Right lobe of liver (tissue), 6 donors: ENCODE data around the gene PHYKPL. TPM values are rescaled to one million over a fixed set of nuclear protein-coding genes. Genes with fewer than 3 reads are reported as not detected.

ENCODE experiments used
- ATAC-seq, 4 donors: fragments of 200-7000 bp; cut with Tn5 transposase; one replicate each; pipeline ENCODE4 v1.9.1; 2020; ENCODE audit warnings: mild to moderate bottlenecking in 4 of 4, moderate library complexity in 4 of 4
- DNase-seq, 3 donors: peaks; one replicate each; pipeline ENCODE4 v3.0.0-alpha.2; 2020
- H3K27ac ChIP-seq, 3 donors: fragments of 200-600 bp; one replicate each; pipeline ENCODE4 v1.8.0; 2022
- H3K27me3 ChIP-seq, 2 donors: fragments of 200-600 bp; one replicate each; pipeline ENCODE4 v1.8.0; 2022
- H3K36me3 ChIP-seq, 4 donors: fragments of 200-600 bp; sonication (generic) in 1 of 4; one replicate each; pipeline versions ENCODE4 v1.5.1 to v1.8.0; 2017 to 2022; ENCODE audit warnings: control low read depth in 1 of 4
- H3K4me1 ChIP-seq, 4 donors: fragments of 200-600 bp; sonication (generic) in 1 of 4; one replicate each; pipeline versions ENCODE4 v1.5.1 to v1.8.0; 2017 to 2022; ENCODE audit warnings: control low read depth in 1 of 4
- H3K4me3 ChIP-seq, 3 donors: fragments of 200-600 bp; one replicate each; pipeline ENCODE4 v1.8.0; 2022
- H3K9me3 ChIP-seq, 4 donors: fragments of 200-600 bp; sonication (generic) in 1 of 4; one replicate each; pipeline versions ENCODE4 v1.5.1 to v1.8.0; 2017 to 2022; ENCODE audit warnings: control low read depth in 1 of 4
- POLR2A ChIP-seq: fragments of 450-650 bp; IDR thresholded peaks from one replicate; pipeline ENCODE4 v1.6.1; 2017; ENCODE audit warnings: antibody characterized with exemption, mild to moderate bottlenecking
- WGBS: methylation state at CpG from one replicate; pipeline ENCODE4 v1.1.6; 2018; ENCODE audit warnings: low coverage, low lambda C conversion rate; ENCODE audit not compliant: insufficient coverage; ENCODE audit errors: missing lambda C conversion rate; 5-methylcytosine and 5-hydroxymethylcytosine counted together
- intact Hi-C, 2 donors: fragments of 100-400 bp; cut with DNase I; formaldehyde crosslinking; loops; one replicate each; pipeline versions ENCODE4 v1.11.2 to v1.14.1; 2022
- total RNA-seq, 6 experiments: library from RNA; depleted of rRNA in 2 of 6; stranded (reverse); fragments of >200 nt in 2 of 6; fragmentation: NEBNext Ultra II Directional in 3 of 6; extraction: Animal tissue kit (Norgen Biotek cat#: 25700) in 3 of 6; gene quantifications; one replicate each; pipeline versions ENCODE4 v1.1.0 to v1.2.4, GENCODE V29; 2016 to 2023
- TF ChIP-seq, protein P1 (sequence below), 4 donors: fragments of 200-600 bp in 3 of 4; fragments of 450-650 bp in 1 of 4; IDR thresholded peaks; one replicate each; pipeline versions ENCODE4 v1.5.1 to v1.8.0; 2016 to 2022; ENCODE audit warnings: antibody characterized with exemption in 4 of 4, mild to moderate bottlenecking in 2 of 4
- donor health status: DM: no; HTN: yes; CAD: no.
- donor health status: DM: no; HTN: no; CAD: no.
- donor health status: DM: no; HTN: no; CAD: no.
- donor health status: DM: no; HTN: yes; CAD: no.
- donor health status: DM: no; HTN: yes; CAD: no.

The PHYKPL gene
- total RNA-seq, 6 experiments from 2014 or later, result 64.3 to 133 (median 85.8) TPM

- intact Hi-C loops, result no loop called here
- Histone ChIP-seq H3K4me1 (peaks cover 0 to 54% (median 16%) of the 10 kb centered on the region in 4 donors), H3K9me3 (no peaks in the 10 kb centered on the region), H3K27ac (no peak overlapping the region), H3K27me3 (no peaks in the 10 kb centered on the region), H3K36me3 (peaks cover 0 to 14% (median 10%) of the 10 kb centered on the region in 4 donors), H3K4me3 (no peak overlapping the region)
- ATAC-seq, result no peak
- DNase-seq, result peak in 2 of 3 donors; percentile 17 to 25
- WGBS, result 51% methylated on average over 9 of the region's 11 CpGs
- TF ChIP-seq, protein P1, sequence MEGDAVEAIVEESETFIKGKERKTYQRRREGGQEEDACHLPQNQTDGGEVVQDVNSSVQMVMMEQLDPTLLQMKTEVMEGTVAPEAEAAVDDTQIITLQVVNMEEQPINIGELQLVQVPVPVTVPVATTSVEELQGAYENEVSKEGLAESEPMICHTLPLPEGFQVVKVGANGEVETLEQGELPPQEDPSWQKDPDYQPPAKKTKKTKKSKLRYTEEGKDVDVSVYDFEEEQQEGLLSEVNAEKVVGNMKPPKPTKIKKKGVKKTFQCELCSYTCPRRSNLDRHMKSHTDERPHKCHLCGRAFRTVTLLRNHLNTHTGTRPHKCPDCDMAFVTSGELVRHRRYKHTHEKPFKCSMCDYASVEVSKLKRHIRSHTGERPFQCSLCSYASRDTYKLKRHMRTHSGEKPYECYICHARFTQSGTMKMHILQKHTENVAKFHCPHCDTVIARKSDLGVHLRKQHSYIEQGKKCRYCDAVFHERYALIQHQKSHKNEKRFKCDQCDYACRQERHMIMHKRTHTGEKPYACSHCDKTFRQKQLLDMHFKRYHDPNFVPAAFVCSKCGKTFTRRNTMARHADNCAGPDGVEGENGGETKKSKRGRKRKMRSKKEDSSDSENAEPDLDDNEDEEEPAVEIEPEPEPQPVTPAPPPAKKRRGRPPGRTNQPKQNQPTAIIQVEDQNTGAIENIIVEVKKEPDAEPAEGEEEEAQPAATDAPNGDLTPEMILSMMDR (IDR thresholded peaks at IDR 0.05), result no peak
- TF ChIP-seq POLR2A, result no peak
Measured at GRCh38 chr5:178228609-178229008, 4.0 kb downstream of the PHYKPL start.

DNA sequence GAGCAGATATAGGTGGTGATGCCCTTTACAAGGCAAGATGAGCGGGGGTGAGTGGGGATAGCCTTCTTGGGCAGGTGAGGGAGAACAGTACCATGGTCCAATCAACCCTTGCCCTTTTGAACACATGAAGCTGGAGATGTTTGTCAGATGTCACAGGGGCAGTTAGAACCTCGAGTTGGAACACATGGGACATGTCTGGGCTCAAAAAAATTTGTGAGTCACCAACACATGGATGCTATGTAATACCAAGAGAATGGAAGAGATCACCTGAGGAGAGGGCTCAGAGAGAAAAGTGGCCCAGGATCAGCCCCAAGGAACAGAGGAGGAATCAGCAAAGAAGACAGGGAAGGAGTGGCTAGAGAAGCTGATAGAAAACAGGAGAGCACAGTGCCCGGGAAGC is 4.7 kb downstream of the PHYKPL start:
- DNase-seq (no peak), ATAC-seq (no peak)
- H3K36me3 ChIP-seq, result peaks cover 0 to 14% (median 10%) of the 10 kb centered on the region in 4 donors
- intact Hi-C loops, result no loop called here
- H3K4me1 ChIP-seq, result peaks cover 0 to 54% (median 16%) of the 10 kb centered on the region in 4 donors
- WGBS, result 76% methylated on average over 3 of the region's 3 CpGs
- no peak overlapping the region for H3K4me3 ChIP-seq
- H3K9me3 ChIP-seq, result no peaks in the 10 kb centered on the region
- no peak overlapping the region for H3K27ac ChIP-seq
- no peaks in the 10 kb centered on the region for H3K27me3 ChIP-seq
- TF ChIP-seq, protein P1 (IDR thresholded peaks at IDR 0.05), result no peak
- TF ChIP-seq POLR2A, result no peak

DNA sequence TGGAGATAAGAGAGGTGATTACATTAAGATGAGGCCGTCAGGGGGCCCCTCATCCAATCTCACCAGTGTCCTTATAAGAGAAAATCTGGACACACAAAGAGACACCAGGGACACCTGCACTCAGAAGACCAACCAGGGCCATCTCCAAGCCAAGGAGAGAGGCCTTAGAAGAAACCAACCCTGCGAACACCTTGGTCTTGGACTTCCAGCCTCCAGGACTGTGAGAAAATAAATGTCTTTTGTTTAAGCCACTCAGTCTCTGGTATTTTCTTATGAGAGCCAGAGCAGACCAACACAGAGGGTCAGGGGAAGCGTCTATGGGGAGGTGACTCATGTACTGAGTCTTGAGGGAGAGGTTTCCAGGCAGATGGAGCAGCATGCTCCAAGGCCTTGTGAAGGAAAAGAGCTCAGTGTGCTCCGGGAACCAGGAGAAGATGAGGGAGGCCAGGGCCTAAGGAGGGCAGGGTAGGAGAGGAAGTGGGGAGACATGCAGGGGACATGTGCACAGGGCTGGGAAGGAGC is 5.4 kb downstream of the PHYKPL start:
- ATAC-seq, result no peak
- DNase-seq, result no peak
- H3K27me3 ChIP-seq, result no peaks in the 10 kb centered on the region
- H3K27ac ChIP-seq, result no peak overlapping the region
- no peak overlapping the region for H3K4me3 ChIP-seq
- no peaks in the 10 kb centered on the region for H3K9me3 ChIP-seq
- intact Hi-C loops, result no loop called here
- no peak for TF ChIP-seq POLR2A
- TF ChIP-seq, protein P1 (IDR thresholded peaks at IDR 0.05), result no peak
- H3K36me3 ChIP-seq, result peaks cover 0 to 15% (median 14%) of the 10 kb centered on the region in 4 donors
- peaks cover 0 to 54% (median 16%) of the 10 kb centered on the region in 4 donors for H3K4me1 ChIP-seq
- 67% methylated on average over 3 of the region's 4 CpGs for WGBS

DNA sequence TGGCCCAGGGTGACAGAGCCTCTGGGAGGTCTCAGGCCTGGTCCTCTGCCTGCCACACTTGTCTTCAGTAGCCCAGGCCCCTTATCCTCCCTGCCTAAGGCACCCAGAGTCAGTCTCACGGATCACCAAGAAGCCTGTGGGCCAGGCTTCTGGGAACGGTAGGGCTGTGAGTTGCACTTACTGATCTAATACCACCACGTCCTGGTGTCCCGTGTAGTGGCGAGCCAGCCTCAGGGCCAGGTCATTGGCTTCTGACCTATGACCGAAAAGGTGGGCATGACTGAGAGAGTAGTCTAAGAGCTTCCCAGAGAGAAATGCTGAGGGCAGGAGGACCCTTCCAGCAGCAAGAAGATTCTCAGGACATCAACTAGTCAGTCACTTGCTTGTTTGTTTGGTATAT is 7.4 kb downstream of the PHYKPL start:
- peaks cover 0 to 29% (median 15%) of the 10 kb centered on the region in 4 donors for H3K36me3 ChIP-seq
- H3K9me3 ChIP-seq, result no peaks in the 10 kb centered on the region
- WGBS, result 30% methylated on average over 3 of the region's 6 CpGs
- H3K4me1 ChIP-seq, result peaks cover 0 to 39% (median 9%) of the 10 kb centered on the region in 4 donors
- H3K27ac ChIP-seq, result no peak overlapping the region
- no peak overlapping the region for H3K4me3 ChIP-seq
- intact Hi-C loops, result no loop called here
- peak in 2 of 3 donors; percentile 27 to 38 for DNase-seq
- H3K27me3 ChIP-seq, result no peaks in the 10 kb centered on the region
- TF ChIP-seq, protein P1 (IDR thresholded peaks at IDR 0.05), result no peak
- TF ChIP-seq POLR2A, result no peak
- ATAC-seq, result peak; percentile 33 to 56 (median 46)
